Thoracic aorta (tissue), 2 donors: ENCODE results near the gene AP5Z1. TPM values are rescaled to one million over a fixed set of nuclear protein-coding genes. Genes with fewer than 3 reads are reported as not detected.
"Not testable (repeated sequence)": the region's sequence is repeated elsewhere in the genome, so short reads cannot be mapped to it uniquely, and the experiment has no call there.

ENCODE experiments used
- ATAC-seq: fragments of 150-250 bp; one replicate; pipeline ENCODE4 v1.8.0; 2017; ENCODE audit warnings: low read depth; ENCODE audit not compliant: insufficient number of reproducible peaks, low FRiP score
- DNase-seq: peaks from one replicate; pipeline ENCODE4 v3.0.0-alpha.2; 2020; ENCODE audit warnings: low spot score
- H3K27ac ChIP-seq, 2 donors: fragments of 200-600 bp; sonication (generic); 1 replicate in 1 of 2; 2 replicates in 1 of 2; pipeline ENCODE4 v1.5.1; 2016; ENCODE audit warnings: mild to moderate bottlenecking in 2 of 2, moderate library complexity in 2 of 2
- H3K27me3 ChIP-seq: fragments of 200-600 bp; sonication (generic); replicated peaks from 2 replicates; pipeline ENCODE4 v1.6.0; 2016; ENCODE audit warnings: mild to moderate bottlenecking; ENCODE audit not compliant: insufficient read depth
- H3K36me3 ChIP-seq: fragments of 200-600 bp; sonication (generic); one replicate; pipeline ENCODE4 v1.5.1; 2016
- H3K4me1 ChIP-seq, 2 donors: fragments of 200-600 bp; sonication (generic); 1 replicate in 1 of 2; 2 replicates in 1 of 2; pipeline versions ENCODE4 v1.5.1 to v1.6.0; 2016; ENCODE audit warnings: low read depth in 2 of 2, mild to moderate bottlenecking in 1 of 2; ENCODE audit not compliant: control insufficient read depth in 1 of 2
- H3K4me3 ChIP-seq: fragments of 200-600 bp; sonication (generic); 2 replicates; pipeline ENCODE4 v1.5.1; 2016; ENCODE audit warnings: mild to moderate bottlenecking
- H3K9me3 ChIP-seq: fragments of 200-600 bp; sonication (generic); 2 replicates; pipeline ENCODE4 v1.5.1; 2016
- total RNA-seq, 2 donors: library from RNA; depleted of rRNA; stranded (reverse); fragments of >200 nt; gene quantifications; one replicate each; pipeline versions ENCODE4 v1.1.0 to v1.2.3, GENCODE V29; 2016
- TF ChIP-seq, protein P1 (sequence below): fragments of 200-600 bp; sonication (generic); IDR thresholded peaks from one replicate; pipeline ENCODE4 v1.5.1; 2019; ENCODE audit warnings: antibody characterized with exemption

Gene AP5Z1
- total RNA-seq, 2 donors from 2014 or later: 40.3 to 42.0 TPM

DNA sequence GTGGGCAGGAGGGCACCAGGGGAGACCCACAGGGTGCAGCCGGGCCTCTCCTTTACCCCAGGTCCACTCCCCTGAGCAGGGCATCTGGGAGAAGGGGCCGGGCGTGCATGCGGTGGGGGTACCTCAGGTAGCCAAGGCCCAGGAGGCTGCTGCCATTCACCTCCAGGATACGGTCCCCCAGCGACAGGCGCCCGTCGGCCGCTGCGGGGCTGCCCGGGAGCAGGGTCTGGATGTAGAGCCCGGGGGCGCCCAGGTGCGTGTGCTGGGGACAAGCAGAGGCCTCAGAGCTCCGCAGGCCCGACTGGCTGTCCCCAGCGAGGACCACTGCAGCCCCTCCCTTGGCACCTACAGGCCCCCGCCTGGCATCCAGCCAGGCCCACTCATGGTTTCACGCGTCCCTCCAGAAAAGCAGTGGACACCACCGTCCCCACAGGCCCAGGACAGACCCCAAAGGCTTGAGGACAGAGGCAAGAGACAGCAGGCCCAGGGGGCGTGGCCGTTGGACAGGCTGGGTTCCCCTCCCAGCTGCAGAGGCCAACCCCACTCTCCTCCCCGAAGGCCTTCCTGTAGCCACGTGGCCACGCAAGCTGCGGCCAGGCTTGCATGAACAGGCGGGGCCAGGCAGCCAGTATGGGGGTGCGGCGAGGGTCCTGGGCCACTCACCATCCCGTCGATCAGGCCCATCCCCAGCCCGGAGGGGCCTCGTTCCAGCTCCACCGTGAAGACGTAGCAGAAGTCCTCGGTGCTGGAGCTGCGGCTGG is 24.3 kb downstream of the AP5Z1 start:
- H3K4me3 ChIP-seq: no peak overlapping the region

DNA sequence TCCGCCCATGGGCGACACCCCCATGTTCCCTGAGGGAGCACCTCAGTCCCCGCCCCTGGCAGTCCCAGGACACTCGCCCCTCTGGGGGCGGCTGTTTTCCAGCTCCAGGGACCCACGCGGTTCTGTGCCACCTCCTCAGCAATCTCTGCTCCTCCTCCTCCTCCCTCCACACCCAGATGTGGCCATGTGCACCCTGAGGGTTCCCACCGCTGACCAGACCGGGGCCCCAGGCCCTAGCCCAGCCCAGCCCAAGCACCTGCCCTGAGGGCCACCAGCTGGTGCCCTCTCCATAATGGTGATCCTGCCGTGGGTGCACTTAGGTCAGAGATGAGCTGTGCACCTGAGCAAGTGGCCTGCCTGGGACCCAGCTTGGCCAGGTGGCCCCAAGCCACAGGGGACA is 25.1 kb downstream of the AP5Z1 start:
- TF ChIP-seq, protein P1, sequence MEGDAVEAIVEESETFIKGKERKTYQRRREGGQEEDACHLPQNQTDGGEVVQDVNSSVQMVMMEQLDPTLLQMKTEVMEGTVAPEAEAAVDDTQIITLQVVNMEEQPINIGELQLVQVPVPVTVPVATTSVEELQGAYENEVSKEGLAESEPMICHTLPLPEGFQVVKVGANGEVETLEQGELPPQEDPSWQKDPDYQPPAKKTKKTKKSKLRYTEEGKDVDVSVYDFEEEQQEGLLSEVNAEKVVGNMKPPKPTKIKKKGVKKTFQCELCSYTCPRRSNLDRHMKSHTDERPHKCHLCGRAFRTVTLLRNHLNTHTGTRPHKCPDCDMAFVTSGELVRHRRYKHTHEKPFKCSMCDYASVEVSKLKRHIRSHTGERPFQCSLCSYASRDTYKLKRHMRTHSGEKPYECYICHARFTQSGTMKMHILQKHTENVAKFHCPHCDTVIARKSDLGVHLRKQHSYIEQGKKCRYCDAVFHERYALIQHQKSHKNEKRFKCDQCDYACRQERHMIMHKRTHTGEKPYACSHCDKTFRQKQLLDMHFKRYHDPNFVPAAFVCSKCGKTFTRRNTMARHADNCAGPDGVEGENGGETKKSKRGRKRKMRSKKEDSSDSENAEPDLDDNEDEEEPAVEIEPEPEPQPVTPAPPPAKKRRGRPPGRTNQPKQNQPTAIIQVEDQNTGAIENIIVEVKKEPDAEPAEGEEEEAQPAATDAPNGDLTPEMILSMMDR: no peak
- ATAC-seq: no peak
- H3K4me1 ChIP-seq: no peaks in the 10 kb centered on the region

More for the DNA sequence above, 24.3 kb downstream of the AP5Z1 start:
- TF ChIP-seq, protein P1: no peak
- ATAC-seq (no peak), DNase-seq (no peak)
- H3K27ac ChIP-seq: no peak overlapping the region
- no peaks in the 10 kb centered on the region for H3K36me3 ChIP-seq
- H3K9me3 ChIP-seq: no peaks in the 10 kb centered on the region
- no peaks in the 10 kb centered on the region for H3K27me3 ChIP-seq
- no peaks in the 10 kb centered on the region for H3K4me1 ChIP-seq

DNA sequence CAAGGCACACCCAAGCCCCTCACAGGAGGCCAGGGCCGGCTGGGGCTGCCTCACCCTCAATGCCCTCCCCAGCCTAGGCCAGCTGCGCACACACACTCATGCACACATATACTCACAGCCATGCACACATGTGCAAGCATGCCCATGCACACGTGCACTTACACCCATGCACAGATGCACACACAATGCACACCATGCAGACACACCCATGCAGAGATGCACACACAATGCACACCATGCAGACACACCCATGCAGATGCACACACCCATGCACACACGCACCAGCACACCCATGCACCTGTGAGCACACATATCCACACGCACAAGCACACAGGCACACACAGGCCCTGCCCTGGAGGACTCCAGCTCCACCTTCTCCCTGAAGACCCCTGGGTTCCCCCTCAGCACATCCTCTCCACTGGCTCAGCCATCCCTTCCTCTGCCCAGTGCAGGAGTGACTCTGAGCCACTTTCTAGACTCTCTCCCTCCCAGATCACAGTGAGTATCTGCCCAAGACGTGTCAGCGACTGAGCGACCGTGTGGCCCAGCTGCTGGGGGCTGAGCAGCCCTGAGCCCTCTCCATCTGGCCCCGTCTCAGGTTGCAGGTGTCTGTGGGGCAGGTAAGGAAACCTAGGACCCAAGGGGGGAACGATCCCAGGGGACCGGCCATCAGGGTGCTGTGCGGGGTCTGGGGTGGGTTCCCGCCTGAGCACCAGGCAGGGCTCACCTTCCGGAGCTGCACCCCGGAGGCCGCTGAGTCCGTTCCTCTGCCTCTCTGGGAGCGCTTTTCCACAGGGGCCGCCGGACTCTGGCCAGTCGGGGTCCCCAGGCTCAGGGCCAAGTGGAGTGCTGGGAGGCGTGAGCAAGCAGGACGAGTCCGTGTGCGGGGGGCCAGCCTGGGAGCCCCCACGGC is 25.8 kb downstream of the AP5Z1 start:
- Histone ChIP-seq H3K4me3 (no peak overlapping the region), H3K9me3 (no peaks in the 10 kb centered on the region), H3K27ac (no peak overlapping the region), H3K27me3 (no peaks in the 10 kb centered on the region), H3K4me1 (no peaks in the 10 kb centered on the region), H3K36me3 (no peaks in the 10 kb centered on the region)
- DNase-seq: no peak
- ATAC-seq: no peak
- TF ChIP-seq, protein P1: no peak

More for the DNA sequence above, 25.1 kb downstream of the AP5Z1 start:
- Histone ChIP-seq H3K36me3 (no peaks in the 10 kb centered on the region), H3K4me3 (no peak overlapping the region), H3K27me3 (no peaks in the 10 kb centered on the region), H3K27ac (no peak overlapping the region), H3K9me3 (no peaks in the 10 kb centered on the region)
- DNase-seq: no peak

DNA sequence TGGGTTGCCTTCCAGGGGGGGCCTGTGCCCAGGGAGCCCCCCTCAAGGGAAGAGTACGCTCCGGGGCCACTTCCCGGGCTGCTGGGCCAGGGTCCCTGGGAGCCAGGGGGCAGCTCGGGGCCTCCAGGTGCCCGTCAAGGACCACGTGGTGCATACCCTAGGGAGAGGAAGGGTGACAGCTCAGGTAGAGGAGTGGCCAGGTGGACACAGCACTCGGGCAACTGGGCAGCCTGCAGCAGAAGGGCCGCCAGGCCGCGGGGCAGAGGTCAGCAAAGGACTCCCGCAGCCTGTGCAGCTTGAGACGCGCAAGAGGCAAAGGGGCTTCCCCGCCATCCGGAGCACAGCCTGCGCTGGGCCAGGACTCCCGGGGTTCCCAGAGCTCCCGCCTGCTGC is 26.4 kb downstream of the AP5Z1 start:
- H3K4me3 ChIP-seq: no peak overlapping the region
- H3K27me3 ChIP-seq: no peaks in the 10 kb centered on the region
- no peak for DNase-seq
- H3K27ac ChIP-seq: no peak overlapping the region
- H3K4me1 ChIP-seq: no peaks in the 10 kb centered on the region
- H3K36me3 ChIP-seq: no peaks in the 10 kb centered on the region
- ATAC-seq: no peak
- TF ChIP-seq, protein P1: no peak
- no peaks in the 10 kb centered on the region for H3K9me3 ChIP-seq

DNA sequence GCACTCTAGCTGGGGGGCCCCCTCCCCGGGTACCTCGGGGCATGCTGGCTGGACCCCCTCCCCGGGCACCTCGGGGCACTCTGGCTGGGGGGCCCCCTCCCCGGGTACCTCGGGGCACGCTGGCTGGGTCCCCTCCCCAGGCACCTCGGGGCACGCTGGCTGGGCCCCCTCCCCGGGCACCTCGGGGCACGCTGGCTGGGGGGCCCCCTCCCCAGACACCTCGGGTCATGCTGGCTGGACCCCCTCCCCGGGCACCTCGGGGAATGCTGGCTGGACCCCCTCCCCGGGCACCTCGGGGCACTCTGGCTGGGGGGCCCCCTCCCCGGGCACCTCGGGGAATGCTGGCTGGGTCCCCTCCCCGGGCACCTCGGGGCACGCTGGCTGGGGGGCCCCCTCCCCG is 27.2 kb downstream of the AP5Z1 start:
- ATAC-seq, H3K9me3 ChIP-seq, DNase-seq, H3K4me3 ChIP-seq, H3K4me1 ChIP-seq, H3K27me3 ChIP-seq, H3K36me3 ChIP-seq, H3K27ac ChIP-seq: not testable (repeated sequence)
